OCI-LY1 (cell line): Measurements from ENCODE around the gene GSX1.

Experiments
- H2AFZ ChIP-seq: fragments of 200-600 bp; sonication (generic), shearing (Covaris generic); 2 replicates; pipeline ENCODE4 v1.6.0; 2014; ENCODE audit warnings: antibody characterized with exemption, mild to moderate bottlenecking, low read length
- H3F3A ChIP-seq: fragments of 200-600 bp; sonication (generic), shearing (Covaris generic); 2 replicates; pipeline ENCODE4 v1.6.0; 2014; ENCODE audit warnings: mild to moderate bottlenecking, antibody characterized with exemption, low read length, moderate library complexity; ENCODE audit not compliant: insufficient read depth
- H3K27ac ChIP-seq: fragments of 200-600 bp; sonication (generic); 2 replicates; pipeline ENCODE4 v1.5.1; 2014; ENCODE audit warnings: low read length, mixed run types, mild to moderate bottlenecking, low read depth; ENCODE audit not compliant: poor library complexity, severe bottlenecking
- H3K27me3 ChIP-seq: fragments of 200-600 bp; sonication (generic); 2 replicates; pipeline ENCODE4 v1.6.0; 2014; ENCODE audit warnings: antibody characterized with exemption, mild to moderate bottlenecking, low read length, moderate library complexity; ENCODE audit not compliant: insufficient read depth
- H3K36me3 ChIP-seq: fragments of 200-600 bp; sonication (generic); 2 replicates; pipeline ENCODE4 v1.6.1; 2014; ENCODE audit warnings: mild to moderate bottlenecking, antibody characterized with exemption, low read length, moderate library complexity, mixed read lengths; ENCODE audit not compliant: insufficient read depth
- H3K4me1 ChIP-seq: fragments of 200-600 bp; sonication (generic); 2 replicates; pipeline ENCODE4 v1.5.1; 2014; ENCODE audit warnings: mild to moderate bottlenecking, low read length, moderate library complexity; ENCODE audit not compliant: insufficient read depth, severe bottlenecking
- H3K4me2 ChIP-seq: fragments of 200-600 bp; sonication (generic), shearing (Covaris generic); 2 replicates; pipeline ENCODE4 v1.6.1; 2014; ENCODE audit warnings: low read length
- H3K4me3 ChIP-seq: fragments of 200-600 bp; sonication (generic); 2 replicates; pipeline ENCODE4 v1.5.1; 2014; ENCODE audit warnings: low read length, low read depth, mild to moderate bottlenecking, mixed read lengths; ENCODE audit not compliant: poor library complexity, severe bottlenecking
- H3K79me2 ChIP-seq: fragments of 200-600 bp; shearing (Covaris generic); 2 replicates; pipeline ENCODE4 v1.6.1; 2016; ENCODE audit warnings: mixed run types, low read length, mixed read lengths; ENCODE audit not compliant: insufficient read depth
- H3K9ac ChIP-seq: fragments of 200-600 bp; sonication (generic), shearing (Covaris generic); 2 replicates; pipeline ENCODE4 v1.6.1; 2014; ENCODE audit warnings: mild to moderate bottlenecking, low read length, mixed read lengths
- H3K9me2 ChIP-seq: fragments of 200-600 bp; sonication (generic), shearing (Covaris generic); 2 replicates; pipeline ENCODE4 v1.6.1; 2014; ENCODE audit warnings: low read depth, mild to moderate bottlenecking, low read length, mixed read lengths
- H3K9me3 ChIP-seq: fragments of 200-600 bp; shearing (Covaris generic); 2 replicates; pipeline ENCODE4 v1.6.1; 2014; ENCODE audit warnings: low read length, mixed read lengths
- H4K20me1 ChIP-seq: fragments of 200-600 bp; sonication (generic), shearing (Covaris generic); 2 replicates; pipeline ENCODE4 v1.6.0; 2016; ENCODE audit warnings: mild to moderate bottlenecking, low read length; ENCODE audit not compliant: insufficient read depth
- CTCF ChIP-seq: fragments of 200-600 bp; sonication (generic), shearing (Covaris generic); IDR thresholded peaks from 2 replicates; pipeline ENCODE4 v1.5.1; 2017; ENCODE audit warnings: mild to moderate bottlenecking, antibody characterized with exemption, low read length, moderate library complexity, mixed read lengths
- EZH2 ChIP-seq: fragments of 200-600 bp; sonication (generic), shearing (Covaris generic); IDR thresholded peaks from 2 replicates; pipeline ENCODE4 v1.8.0; 2017; ENCODE audit warnings: borderline replicate concordance, mixed run types, mild to moderate bottlenecking, antibody characterized with exemption, low read length, moderate library complexity, mixed read lengths

GSX1 gene

GRCh38 chr13:27822873-27823311 is 30.6 kb downstream of the GSX1 start:
- Histone ChIP-seq H3K4me1 (no peaks in the 10 kb centered on the region), H3K27me3 (no peaks in the 10 kb centered on the region)

GRCh38 chr13:27824121-27824520 is 31.8 kb downstream of the GSX1 start:
- Histone ChIP-seq H4K20me1 (no peaks in the 10 kb centered on the region), H3K4me1 (no peaks in the 10 kb centered on the region), H3K4me2 (no peak overlapping the region), H3K9me2 (no peaks in the 10 kb centered on the region), H3F3A (no peaks in the 10 kb centered on the region), H3K79me2 (no peaks in the 10 kb centered on the region), H3K9ac (no peak overlapping the region), H2AFZ (no peak overlapping the region), H3K36me3 (no peaks in the 10 kb centered on the region), H3K27me3 (no peaks in the 10 kb centered on the region), H3K4me3 (no peak overlapping the region), H3K27ac (no peak overlapping the region), H3K9me3 (no peaks in the 10 kb centered on the region)
- TF ChIP-seq CTCF: no peak
- no peak for TF ChIP-seq EZH2

More at GRCh38 chr13:27822873-27823311, 30.6 kb downstream of the GSX1 start:
- Histone ChIP-seq H3K27ac (no peak overlapping the region), H3K79me2 (no peaks in the 10 kb centered on the region), H3K9me3 (no peaks in the 10 kb centered on the region), H3K4me3 (no peak overlapping the region), H2AFZ (no peak overlapping the region), H3F3A (no peaks in the 10 kb centered on the region), H4K20me1 (no peaks in the 10 kb centered on the region), H3K9me2 (no peaks in the 10 kb centered on the region), H3K9ac (no peak overlapping the region), H3K36me3 (no peaks in the 10 kb centered on the region), H3K4me2 (no peak overlapping the region)
- TF ChIP-seq CTCF (no peak), EZH2 (no peak)

- no peaks in the 10 kb centered on the region for H3K9me3 ChIP-seq
- H3K36me3 ChIP-seq: no peaks in the 10 kb centered on the region
- TF ChIP-seq CTCF (no peak), EZH2 (no peak)
- no peaks in the 10 kb centered on the region for H3K4me1 ChIP-seq
- no peaks in the 10 kb centered on the region for H3K27me3 ChIP-seq
- H2AFZ ChIP-seq: no peak overlapping the region
- no peaks in the 10 kb centered on the region for H4K20me1 ChIP-seq
- H3K9me2 ChIP-seq: no peaks in the 10 kb centered on the region
- H3F3A ChIP-seq: no peaks in the 10 kb centered on the region
- H3K27ac ChIP-seq: no peak overlapping the region
- no peaks in the 10 kb centered on the region for H3K79me2 ChIP-seq
- no peak overlapping the region for H3K4me2 ChIP-seq
- H3K4me3 ChIP-seq: no peak overlapping the region
- no peak overlapping the region for H3K9ac ChIP-seq
These were observed 32.8 kb downstream of the GSX1 start for GRCh38 chr13:27825072-27825471.
